HCT116 (cell line): ENCODE results near the gene PLD4. TPM values are rescaled to one million over a fixed set of nuclear protein-coding genes. Genes with fewer than 3 reads are reported as not detected.

Source experiments
- ATAC-seq: fragments of 200-7000 bp; cut with Tn5 transposase; 2 replicates; pipeline ENCODE4 v1.9.1; 2020; ENCODE audit warnings: mild to moderate bottlenecking, moderate library complexity
- BruUV-seq: library from RNA; stranded (reverse); fragments of 400-500 nt; replicated peaks from 2 replicates; lab custom pipeline; 2021; lab: Mats Ljungman, UMichigan
- CTCF ChIA-PET: fragments of 300-600 bp; sonication (Branson Sonifier 250); formaldehyde crosslinking; loops from one replicate; lab custom pipeline; 2021; ENCODE audit warnings: antibody characterized with exemption; lab: Charles Lee
- POLR2A ChIA-PET: fragments of 300-600, 350-600 bp; sonication (Branson Sonifier 250); formaldehyde crosslinking; loops from one replicate; lab custom pipeline; 2021; ENCODE audit warnings: antibody characterized with exemption; lab: Charles Lee
- RAD21 ChIA-PET, 2 experiments: fragments of 300-600 bp; sonication (Branson Sonifier 250); formaldehyde crosslinking; loops; one replicate each; lab custom pipeline; 2023; ENCODE audit warnings: low total read pairs in 2 of 2; ENCODE audit not compliant: uncharacterized antibody in 2 of 2, unreplicated experiment in 2 of 2, low non-redundant PET in 1 of 2; lab: Charles Lee
- DNase-seq: peaks from one replicate; pipeline ENCODE4 v3.0.0-alpha.2; 2010; ENCODE audit warnings: low read depth, low spot score
- H2AFZ ChIP-seq: fragments of 200-600 bp; shearing (Covaris generic), sonication (generic); 2 replicates; pipeline ENCODE4 v1.6.1; 2017; ENCODE audit warnings: low read depth, mixed run types, mixed read lengths, antibody characterized with exemption, low read length; ENCODE audit not compliant: poor library complexity, severe bottlenecking
- H3K27ac ChIP-seq: 2 replicates; pipeline ENCODE4 v1.5.1; 2012; ENCODE audit warnings: low read depth, low read length
- H3K27me3 ChIP-seq: fragments of 200-600 bp; sonication (generic); 2 replicates; pipeline ENCODE4 v1.6.1; 2016; ENCODE audit warnings: mixed run types, low read length, mixed read lengths; ENCODE audit not compliant: insufficient read depth
- H3K36me3 ChIP-seq, 2 experiments: fragments of 200-500 bp in 1 of 2; fragments of 200-600 bp in 1 of 2; sonication (Bioruptor generic) in 1 of 2; sonication (generic) in 1 of 2; 2 replicates each; pipeline versions ENCODE4 v1.5.1 to v1.6.1; 2014 to 2016; ENCODE audit warnings: low read length in 2 of 2, inconsistent platforms in 1 of 2, mixed read lengths in 1 of 2, mixed run types in 1 of 2; ENCODE audit not compliant: insufficient read depth in 2 of 2, control insufficient read depth in 1 of 2
- H3K4me1 ChIP-seq, 2 experiments: fragments of 200-600 bp in 1 of 2; sonication (generic) in 1 of 2; 2 replicates each; pipeline versions ENCODE4 v1.5.1 to v1.6.1; 2012 to 2017; ENCODE audit warnings: low read length in 2 of 2, inconsistent platforms in 1 of 2, mild to moderate bottlenecking in 1 of 2, mixed read lengths in 1 of 2, mixed run types in 1 of 2, moderate library complexity in 1 of 2; ENCODE audit not compliant: insufficient read depth in 2 of 2, control insufficient read depth in 1 of 2
- H3K4me2 ChIP-seq: fragments of 200-600 bp; sonication (generic); 2 replicates; pipeline ENCODE4 v1.6.1; 2017; ENCODE audit warnings: mixed run types, low read length, mixed read lengths
- H3K4me3 ChIP-seq, 2 experiments: fragments of 200-600 bp in 1 of 2; sonication (generic) in 1 of 2; replicated peaks in 1 of 2; 2 replicates each; pipeline ENCODE4 v1.5.1; 2011 to 2016; ENCODE audit warnings: low read length in 2 of 2, control low read depth in 1 of 2, low read depth in 1 of 2, mild to moderate bottlenecking in 1 of 2, mixed read lengths in 1 of 2, mixed run types in 1 of 2
- H3K79me2 ChIP-seq: fragments of 200-600 bp; sonication (generic); 2 replicates; pipeline ENCODE4 v1.6.1; 2017; ENCODE audit warnings: mild to moderate bottlenecking, mixed run types, low read length, moderate library complexity, mixed read lengths; ENCODE audit not compliant: insufficient read depth
- H3K9ac ChIP-seq: fragments of 200-600 bp; sonication (generic); 2 replicates; pipeline ENCODE4 v1.6.1; 2016; ENCODE audit warnings: low read length, mixed read lengths
- H3K9me2 ChIP-seq: fragments of 200-600 bp; sonication (generic), shearing (Covaris generic); 2 replicates; pipeline ENCODE4 v1.6.1; 2017; ENCODE audit warnings: mixed run types, mild to moderate bottlenecking, moderate library complexity; ENCODE audit not compliant: insufficient read depth
- H3K9me3 ChIP-seq, 2 experiments: fragments of 200-500 bp in 1 of 2; fragments of 200-600 bp in 1 of 2; sonication (Bioruptor generic) in 1 of 2; sonication (generic) in 1 of 2; 2 replicates each; pipeline ENCODE4 v1.6.1; 2014 to 2017; ENCODE audit warnings: low read length in 2 of 2, mixed read lengths in 2 of 2, inconsistent platforms in 1 of 2, low read depth in 1 of 2, mild to moderate bottlenecking in 1 of 2, mixed run types in 1 of 2, moderate library complexity in 1 of 2; ENCODE audit not compliant: control insufficient read depth in 1 of 2, insufficient read depth in 1 of 2
- H4K20me1 ChIP-seq: fragments of 200-600 bp; sonication (generic), shearing (Covaris generic); 2 replicates; pipeline ENCODE4 v1.6.1; 2017; ENCODE audit warnings: mixed run types, mild to moderate bottlenecking, moderate library complexity; ENCODE audit not compliant: insufficient read depth
- CBX3 ChIP-seq: IDR thresholded peaks from 2 replicates; pipeline ENCODE4 v1.6.1; 2012; ENCODE audit warnings: low read depth
- CEBPB ChIP-seq: IDR thresholded peaks from 2 replicates; pipeline ENCODE4 v1.6.1; 2012; ENCODE audit warnings: low read depth
- ELF1 ChIP-seq: IDR thresholded peaks from 2 replicates; pipeline ENCODE4 v1.6.1; 2012; ENCODE audit warnings: low read depth, borderline replicate concordance
- EZH2phosphoT487 ChIP-seq: fragments of 200-600 bp; IDR thresholded peaks from 2 replicates; pipeline ENCODE4 v1.6.1; 2018; ENCODE audit warnings: antibody characterized with exemption, borderline replicate concordance
- POLR2A ChIP-seq: IDR thresholded peaks from 2 replicates; pipeline ENCODE4 v1.7.0; 2011; ENCODE audit warnings: borderline replicate concordance; ENCODE audit not compliant: insufficient read depth, insufficient read length; ENCODE audit errors: extremely low read depth
- POLR2AphosphoS5 ChIP-seq: IDR thresholded peaks from 2 replicates; pipeline ENCODE4 v1.6.1; 2011; ENCODE audit warnings: mild to moderate bottlenecking, low read depth, low read length, moderate library complexity
- SIN3A ChIP-seq: IDR thresholded peaks from 2 replicates; pipeline ENCODE4 v1.6.1; 2012; ENCODE audit warnings: low read depth
- SP1 ChIP-seq: IDR thresholded peaks from 2 replicates; pipeline ENCODE4 v1.6.1; 2012; ENCODE audit warnings: low read depth
- ZBTB33 ChIP-seq: IDR thresholded peaks from 2 replicates; pipeline ENCODE4 v1.6.1; 2011; ENCODE audit warnings: mild to moderate bottlenecking, low read length, moderate library complexity; ENCODE audit not compliant: insufficient replicate concordance; ENCODE audit errors: extremely low read depth
- ZFX ChIP-seq: fragments of 450-650 bp; IDR thresholded peaks from 2 replicates; pipeline ENCODE4 v1.6.1; 2017
- ZNF274 ChIP-seq: fragments of 200-500 bp; sonication (Bioruptor generic); IDR thresholded peaks from 2 replicates; pipeline ENCODE4 v1.6.1; 2014; ENCODE audit warnings: mild to moderate bottlenecking, low read depth, low read length, inconsistent platforms
- intact Hi-C: fragments of 100-400 bp; cut with micrococcal nuclease; formaldehyde crosslinking; loops from 2 replicates; pipeline ENCODE4 v1.10.0; 2022
- total RNA-seq: library from RNA; stranded (reverse); gene quantifications from one replicate; pipeline ENCODE4 v1.2.1, GENCODE V29; 2021; ENCODE audit not compliant: unreplicated experiment
- TF ChIP-seq, protein P1 (sequence below), 3 experiments: fragments of 200-600 bp in 1 of 3; sonication (generic) in 1 of 3; IDR thresholded peaks in 2 of 3; conservative IDR thresholded peaks in 1 of 3; 2 replicates each; pipeline ENCODE4 v1.5.1; 2012 to 2017; ENCODE audit warnings: low read depth in 2 of 3, low read length in 2 of 3, antibody characterized with exemption in 1 of 3, borderline replicate concordance in 1 of 3, control low read depth in 1 of 3, mild to moderate bottlenecking in 1 of 3, mixed read lengths in 1 of 3, mixed run types in 1 of 3, moderate library complexity in 1 of 3; ENCODE audit not compliant: insufficient read depth in 1 of 3
- TF ChIP-seq, protein P2 (sequence below): IDR thresholded peaks from 2 replicates; pipeline ENCODE4 v1.6.1; 2012

The PLD4 gene
- total RNA-seq, 1 experiment from 2014 or later, result 0.12 TPM

DNA sequence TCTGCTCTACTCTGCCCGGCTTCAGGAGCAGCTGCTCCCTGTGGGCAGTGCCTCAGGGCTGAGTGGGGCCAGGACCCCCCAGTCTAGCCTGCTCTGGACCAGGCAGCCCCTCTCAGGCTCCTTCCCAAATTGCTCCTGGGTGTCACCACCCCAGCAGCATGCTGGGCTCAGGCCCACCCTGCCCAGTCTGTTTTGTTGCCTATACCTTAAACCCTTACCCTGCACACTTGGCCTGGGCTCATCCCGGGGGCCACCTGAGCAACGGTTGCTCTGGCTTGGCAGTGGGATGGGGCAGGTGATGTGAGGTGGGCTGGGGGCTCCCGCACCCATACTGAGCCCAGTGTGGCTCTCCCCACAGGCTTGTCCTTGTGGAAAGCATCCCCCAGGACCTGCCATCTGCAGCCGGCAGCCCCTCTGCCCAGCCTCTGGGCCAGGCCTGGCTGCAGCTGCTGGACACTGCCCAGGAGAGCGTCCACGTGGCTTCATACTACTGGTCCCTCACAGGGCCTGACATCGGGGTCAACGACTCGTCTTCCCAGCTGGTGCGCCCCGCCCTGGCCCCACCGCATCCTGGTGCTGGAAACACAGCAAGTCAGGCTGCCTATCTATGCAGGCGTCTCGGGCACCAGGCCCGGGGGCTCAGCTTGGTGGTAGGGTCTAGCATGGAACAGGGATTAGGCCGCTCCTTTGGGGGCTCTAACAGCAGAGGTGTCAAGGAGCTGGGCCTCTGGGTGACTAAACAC lies 3.9 kb downstream of the PLD4 start:
- Histone ChIP-seq H3K27ac (no peak overlapping the region), H3K4me2 (no peak overlapping the region), H3K4me1 (peaks cover 0 to 7% of the 10 kb centered on the region in 2 experiments; a peak in 1 of 4 replicates), H3K9me3 (peaks cover 0 to 8% of the 10 kb centered on the region in 2 experiments; a peak in 1 of 4 replicates), H2AFZ (no peak overlapping the region), H3K9ac (no peak overlapping the region), H3K79me2 (no peaks in the 10 kb centered on the region), H3K27me3 (no peaks in the 10 kb centered on the region), H3K36me3 (no peaks in the 10 kb centered on the region), H3K4me3 (no peak overlapping the region), H3K9me2 (no peaks in the 10 kb centered on the region), H4K20me1 (no peaks in the 10 kb centered on the region)
- POLR2A ChIA-PET, result interaction anchor here (0.6 kb wide), 1 partner anchor 64 kb away, joined by 4 read pairs; no protein-coding TSS in a partner anchor
- RAD21 ChIA-PET, result no interaction called here
- DNase-seq, result no peak
- intact Hi-C loops, result no loop called here
- no peak for TF ChIP-seq POLR2A
- TF ChIP-seq POLR2AphosphoS5, result no peak
- TF ChIP-seq ELF1, result no peak
- no peak for TF ChIP-seq CBX3
- TF ChIP-seq CEBPB, result no peak
- TF ChIP-seq EZH2phosphoT487, result no peak
- ATAC-seq, result no peak
- no TSS peak for BruUV-seq
- CTCF ChIA-PET, result no interaction called here

GRCh38 chr14:104929268-104930230 lies 4.9 kb downstream of the PLD4 start:
- no peaks in the 10 kb centered on the region for H3K79me2 ChIP-seq
- H4K20me1 ChIP-seq, result no peaks in the 10 kb centered on the region
- H3K9ac ChIP-seq, result no peak overlapping the region
- H3K9me3 ChIP-seq, result no peaks in the 10 kb centered on the region; a peak in 1 of 4 replicates
- peaks cover 0 to 7% of the 10 kb centered on the region in 2 experiments; a peak in 1 of 4 replicates for H3K4me1 ChIP-seq
- no peak overlapping the region for H3K4me3 ChIP-seq
- intact Hi-C loops, result no loop called here
- DNase-seq (no peak), ATAC-seq (no peak)
- ChIA-PET CTCF (no interaction called here), RAD21 (no interaction called here), POLR2A (interaction anchor here (0.6 kb wide), 1 partner anchor 65 kb away, joined by 4 read pairs; no protein-coding TSS in a partner anchor)
- no peak overlapping the region for H2AFZ ChIP-seq
- H3K36me3 ChIP-seq, result no peaks in the 10 kb centered on the region
- H3K27ac ChIP-seq, result no peak overlapping the region
- no TSS peak for BruUV-seq
- no peaks in the 10 kb centered on the region for H3K27me3 ChIP-seq
- no peaks in the 10 kb centered on the region for H3K9me2 ChIP-seq
- H3K4me2 ChIP-seq, result no peak overlapping the region
- TF ChIP-seq, protein P1, sequence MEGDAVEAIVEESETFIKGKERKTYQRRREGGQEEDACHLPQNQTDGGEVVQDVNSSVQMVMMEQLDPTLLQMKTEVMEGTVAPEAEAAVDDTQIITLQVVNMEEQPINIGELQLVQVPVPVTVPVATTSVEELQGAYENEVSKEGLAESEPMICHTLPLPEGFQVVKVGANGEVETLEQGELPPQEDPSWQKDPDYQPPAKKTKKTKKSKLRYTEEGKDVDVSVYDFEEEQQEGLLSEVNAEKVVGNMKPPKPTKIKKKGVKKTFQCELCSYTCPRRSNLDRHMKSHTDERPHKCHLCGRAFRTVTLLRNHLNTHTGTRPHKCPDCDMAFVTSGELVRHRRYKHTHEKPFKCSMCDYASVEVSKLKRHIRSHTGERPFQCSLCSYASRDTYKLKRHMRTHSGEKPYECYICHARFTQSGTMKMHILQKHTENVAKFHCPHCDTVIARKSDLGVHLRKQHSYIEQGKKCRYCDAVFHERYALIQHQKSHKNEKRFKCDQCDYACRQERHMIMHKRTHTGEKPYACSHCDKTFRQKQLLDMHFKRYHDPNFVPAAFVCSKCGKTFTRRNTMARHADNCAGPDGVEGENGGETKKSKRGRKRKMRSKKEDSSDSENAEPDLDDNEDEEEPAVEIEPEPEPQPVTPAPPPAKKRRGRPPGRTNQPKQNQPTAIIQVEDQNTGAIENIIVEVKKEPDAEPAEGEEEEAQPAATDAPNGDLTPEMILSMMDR (IDR thresholded peaks at IDR 0.05 in 2 of 3, conservative IDR thresholded peaks at IDR 0.05 in 1 of 3; ENCODE audit: borderline replicate concordance in 1 of 3, insufficient read depth in 1 of 3, low read depth in 2 of 3, low read length in 2 of 3), result no peak
- TF ChIP-seq, protein P2, sequence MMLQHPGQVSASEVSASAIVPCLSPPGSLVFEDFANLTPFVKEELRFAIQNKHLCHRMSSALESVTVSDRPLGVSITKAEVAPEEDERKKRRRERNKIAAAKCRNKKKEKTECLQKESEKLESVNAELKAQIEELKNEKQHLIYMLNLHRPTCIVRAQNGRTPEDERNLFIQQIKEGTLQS, result no peak
- TF ChIP-seq SP1, result no peak
- no peak for TF ChIP-seq SIN3A
- no peak for TF ChIP-seq ZBTB33
- no peak for TF ChIP-seq ELF1
- no peak for TF ChIP-seq EZH2phosphoT487
- TF ChIP-seq ZNF274, result no peak
- no peak for TF ChIP-seq ZFX
- TF ChIP-seq POLR2AphosphoS5, result no peak
